Ovary (tissue), 9 donors: Measurements from ENCODE around the gene F13B. TPM values are rescaled to one million over a fixed set of nuclear protein-coding genes. Genes with fewer than 3 reads are reported as not detected.
"Not testable (repeated sequence)": the region's sequence is repeated elsewhere in the genome, so short reads cannot be mapped to it uniquely, and the experiment has no call there.

ENCODE experiments used
- DNase-seq, 5 donors: peaks; one replicate each; pipeline ENCODE4 v3.0.0-alpha.2; 2019 to 2020
- H3K27ac ChIP-seq, 2 donors: fragments of 200-600 bp; one replicate each; pipeline versions ENCODE4 v1.5.1 to v1.8.0; 2019 to 2022
- H3K27me3 ChIP-seq: fragments of 200-600 bp; one replicate; pipeline ENCODE4 v1.8.0; 2022
- H3K36me3 ChIP-seq: fragments of 200-600 bp; sonication (generic); one replicate; pipeline ENCODE4 v1.5.1; 2019
- H3K4me1 ChIP-seq: one replicate; pipeline ENCODE4 v1.8.1; 2013; ENCODE audit warnings: mild to moderate bottlenecking, moderate library complexity; ENCODE audit not compliant: insufficient read depth
- H3K4me3 ChIP-seq: fragments of 200-600 bp; sonication (generic); one replicate; pipeline ENCODE4 v1.5.1; 2017
- H3K9me3 ChIP-seq, 2 donors: fragments of 200-600 bp in 1 of 2; sonication (generic) in 1 of 2; one replicate each; pipeline versions ENCODE4 v1.5.1 to v1.8.1; 2013 to 2019; ENCODE audit warnings: mild to moderate bottlenecking in 1 of 2, moderate library complexity in 1 of 2
- CTCF ChIP-seq, 3 donors: fragments of 450-650 bp in 2 of 3; fragments of 200-600 bp in 1 of 3; IDR thresholded peaks; one replicate each; pipeline versions ENCODE4 v1.5.1 to v1.8.0; 2016 to 2022; ENCODE audit warnings: antibody characterized with exemption in 3 of 3, mild to moderate bottlenecking in 1 of 3
- EP300 ChIP-seq: sonication (generic); formaldehyde crosslinking; IDR thresholded peaks from one replicate; pipeline ENCODE4 v1.6.1; 2017; ENCODE audit warnings: antibody characterized with exemption
- POLR2A ChIP-seq: fragments of 450-650 bp; IDR thresholded peaks from one replicate; pipeline ENCODE4 v1.6.1; 2017; ENCODE audit warnings: antibody characterized with exemption, mild to moderate bottlenecking, moderate library complexity
- WGBS, 3 donors: extraction: QIAGEN DNeasy Blood & Tissue Kit in 1 of 3; methylation state at CpG; one replicate each; pipeline versions ENCODE4 v1.1.5 to v1.1.7; 2013 to 2017; 5-methylcytosine and 5-hydroxymethylcytosine counted together
- intact Hi-C, 4 donors: fragments of 100-400 bp; cut with DNase I; formaldehyde crosslinking; loops; one replicate each; pipeline versions ENCODE4 v1.11.0 to v1.15.1; 2022 to 2023
- polyA plus RNA-seq, 2 donors: library from polyadenylated mRNA; stranded (reverse); fragments of 200-250 nt in 1 of 2; fragments of 350-450 nt in 1 of 2; fragmentation: Illumina TruSeq in 1 of 2; extraction: RNeasy Lipid Tissue Mini Kit (QIAGEN cat#74804) in 1 of 2; gene quantifications; one replicate each; pipeline ENCODE4 v1.2.3, GENCODE V29; 2013 to 2014
- total RNA-seq, 7 donors: library from RNA; depleted of rRNA in 2 of 7; stranded (reverse); fragments of >200 nt in 2 of 7; fragmentation: NEBNext Ultra II Directional in 3 of 7; extraction: Animal tissue kit (Norgen Biotek cat#: 25700) in 3 of 7; gene quantifications; one replicate each; pipeline versions ENCODE4 v1.1.0 to v1.2.4, GENCODE V29; 2016 to 2023
- donor health status: DM: no; HTN: no; CAD: no; lungs with moderate emphysema.
- donor health status: DM: no; HTN: no; CAD: no.
- donor health status: Bipolar disorder and iron deficiency.
- donor health status: DM: yes; HTN: yes; CAD: no.
- donor health status: DM: no; HTN: no; CAD: no.
- donor health status: DM: yes; HTN: yes; CAD: no.

F13B gene
- total and polyA plus RNA-seq, 9 donors: not detected

GRCh38 chr1:197101978-197102377 is 34.9 kb upstream of the F13B start:
- Histone ChIP-seq H3K4me1 (peaks cover 5% of the 10 kb centered on the region), H3K36me3 (no peaks in the 10 kb centered on the region), H3K9me3 (no peaks in the 10 kb centered on the region), H3K4me3 (no peak overlapping the region), H3K27me3 (no peaks in the 10 kb centered on the region), H3K27ac (no peak overlapping the region)
- no peak for DNase-seq
- intact Hi-C loops: no loop called here
- WGBS, 3 donors: 60 to 78% (median 65%) methylated on average over 3 of the region's 3 CpGs
- TF ChIP-seq CTCF (IDR thresholded peaks at IDR 0.05) (no peak), POLR2A (no peak), EP300 (no peak)

GRCh38 chr1:197100677-197101076 is 33.6 kb upstream of the F13B start:
- H3K9me3 ChIP-seq: no peaks in the 10 kb centered on the region
- WGBS, 3 donors: 63 to 79% (median 73%) methylated on average over 3 of the region's 3 CpGs
- no peak for DNase-seq
- no peaks in the 10 kb centered on the region for H3K27me3 ChIP-seq
- no peaks in the 10 kb centered on the region for H3K36me3 ChIP-seq
- no peak overlapping the region for H3K4me3 ChIP-seq
- TF ChIP-seq EP300 (no peak), POLR2A (no peak), CTCF (IDR thresholded peaks at IDR 0.05) (no peak)
- H3K27ac ChIP-seq: peak overlapping the region in 1 of 2 donors; percentile 18
- intact Hi-C loops: no loop called here
- peaks cover 5% of the 10 kb centered on the region for H3K4me1 ChIP-seq

- no peak for DNase-seq
- Histone ChIP-seq H3K4me1 (peaks cover 5% of the 10 kb centered on the region), H3K4me3 (no peak overlapping the region), H3K36me3 (no peaks in the 10 kb centered on the region), H3K9me3 (no peaks in the 10 kb centered on the region), H3K27ac (no peak overlapping the region), H3K27me3 (no peaks in the 10 kb centered on the region)
- intact Hi-C loops: no loop called here
- no peak for TF ChIP-seq POLR2A
- TF ChIP-seq CTCF (IDR thresholded peaks at IDR 0.05): no peak
These were observed 32.4 kb upstream of the F13B start for GRCh38 chr1:197099444-197099843.

GRCh38 chr1:197096971-197097370 is 29.9 kb upstream of the F13B start:
- intact Hi-C loops, H3K9me3 ChIP-seq, H3K4me1 ChIP-seq, H3K36me3 ChIP-seq, H3K27ac ChIP-seq, H3K27me3 ChIP-seq, H3K4me3 ChIP-seq: not testable (repeated sequence)
- peak in 1 of 5 donors; percentile 11 for DNase-seq
- WGBS, 3 donors: 13 to 37% (median 23%) methylated on average over 2 of the region's 2 CpGs

- intact Hi-C loops: no loop called here
- Histone ChIP-seq H3K36me3 (no peaks in the 10 kb centered on the region), H3K27me3 (no peaks in the 10 kb centered on the region), H3K4me1 (peaks cover 2% of the 10 kb centered on the region), H3K4me3 (no peak overlapping the region), H3K9me3 (no peaks in the 10 kb centered on the region), H3K27ac (no peak overlapping the region)
- 41 to 75% (median 50%) methylated on average over 1 of the region's 1 CpG for WGBS, 3 donors
- no peak for DNase-seq
- TF ChIP-seq CTCF (IDR thresholded peaks at IDR 0.05): no peak
- no peak for TF ChIP-seq EP300
- no peak for TF ChIP-seq POLR2A
These were observed 29.1 kb upstream of the F13B start for GRCh38 chr1:197096137-197096536.
